Measurements from ENCODE around the gene GYS2.

- TF ChIP-seq CTCF (conservative IDR thresholded peaks at IDR 0.05; ENCODE audit: low read depth, low read length): no peak
- TF ChIP-seq EZH2phosphoT487 (IDR thresholded peaks at IDR 0.05; ENCODE audit: borderline replicate concordance, low read length): no peak
Observed at GRCh38 chr12:21573733-21574358, 30.8 kb downstream of the GYS2 start.

Measured in PC-3 (cell line).